Measurements from ENCODE around the gene HS3ST3B1. TPM values are rescaled to one million over a fixed set of nuclear protein-coding genes. Genes with fewer than 3 reads are reported as not detected.

HS3ST3B1 gene
- total and polyA plus RNA-seq, 4 donors = 0.05 to 1.3 (median 0.63) TPM; not detected in 1

DNA sequence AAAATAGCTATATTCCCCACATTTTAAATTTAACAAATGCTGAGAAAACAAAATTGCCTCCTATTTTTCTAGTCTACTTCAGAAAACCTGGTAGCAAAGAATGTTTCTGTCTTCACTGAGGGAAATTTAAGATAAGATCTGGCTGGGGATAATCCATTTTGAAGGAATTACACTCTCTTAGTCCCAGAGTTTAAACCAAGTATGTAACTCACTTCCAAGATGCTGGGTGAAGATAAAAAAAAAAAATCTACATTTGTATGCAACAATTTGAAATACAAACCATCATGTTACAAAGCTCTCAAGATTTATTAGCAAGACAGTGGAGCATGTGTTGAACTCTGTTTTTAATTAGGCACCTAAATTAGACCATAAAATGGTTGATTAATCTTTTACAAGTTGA is 5.7 kb downstream of the HS3ST3B1 start:
- intact Hi-C loops (cut with DNase I) = loop anchor here (10.0 kb wide), 2 partner anchors 512 to 972 kb away; no protein-coding TSS in a partner anchor
- ATAC-seq (ENCODE audit: low FRiP score) = no peak
- no peak for DNase-seq
- Histone ChIP-seq H3K9me3 (ENCODE audit: control insufficient read depth, low read length) (no peaks in the 10 kb centered on the region), H3K4me3 (ENCODE audit: low read length in 2 of 2) (no peak overlapping the region), H3K27me3 (ENCODE audit: control insufficient read depth in 1 of 2, insufficient read depth in 2 of 2, low read length in 1 of 2) (no peaks in the 10 kb centered on the region), H3K36me3 (ENCODE audit: control insufficient read depth in 1 of 2, insufficient read depth in 2 of 2, low read length in 1 of 2) (no peaks in the 10 kb centered on the region), H3K4me1 (ENCODE audit: control insufficient read depth in 1 of 2, insufficient read depth in 2 of 2, low read length in 2 of 2) (no peaks in the 10 kb centered on the region), H3K27ac (ENCODE audit: low read depth in 1 of 2, low read length in 2 of 2) (no peak overlapping the region)

- WGBS, 2 donors = 59 to 60% methylated on average over 5 of the region's 5 CpGs
- no peaks in the 10 kb centered on the region for H3K4me1 ChIP-seq (ENCODE audit: control insufficient read depth in 1 of 2, insufficient read depth in 2 of 2, low read length in 2 of 2)
Observed at GRCh38 chr17:14307560-14308024, 6.7 kb downstream of the HS3ST3B1 start.

GRCh38 chr17:14308636-14308964 is 7.7 kb downstream of the HS3ST3B1 start:
- H3K4me1 ChIP-seq (ENCODE audit: control insufficient read depth in 1 of 2, insufficient read depth in 2 of 2, low read length in 2 of 2) = no peaks in the 10 kb centered on the region
- no peaks in the 10 kb centered on the region for H3K9me3 ChIP-seq (ENCODE audit: control insufficient read depth, low read length)
- H3K4me3 ChIP-seq (ENCODE audit: low read length in 2 of 2) = no peak overlapping the region
- no peak overlapping the region for H3K27ac ChIP-seq (ENCODE audit: low read depth in 1 of 2, low read length in 2 of 2)
- DNase-seq (no peak), ATAC-seq (ENCODE audit: low FRiP score) (no peak)
- no peaks in the 10 kb centered on the region for H3K36me3 ChIP-seq (ENCODE audit: control insufficient read depth in 1 of 2, insufficient read depth in 2 of 2, low read length in 1 of 2)
- WGBS, 2 donors = 24 to 30% methylated on average over 4 of the region's 4 CpGs
- H3K27me3 ChIP-seq (ENCODE audit: control insufficient read depth in 1 of 2, insufficient read depth in 2 of 2, low read length in 1 of 2) = no peaks in the 10 kb centered on the region
- intact Hi-C loops (cut with DNase I) = loop anchor here (10.0 kb wide), 2 partner anchors 514 to 974 kb away; no protein-coding TSS in a partner anchor

More at GRCh38 chr17:14307560-14308024, 6.7 kb downstream of the HS3ST3B1 start:
- H3K36me3 ChIP-seq (ENCODE audit: control insufficient read depth in 1 of 2, insufficient read depth in 2 of 2, low read length in 1 of 2) = no peaks in the 10 kb centered on the region
- no peak overlapping the region for H3K27ac ChIP-seq (ENCODE audit: low read depth in 1 of 2, low read length in 2 of 2)
- no peaks in the 10 kb centered on the region for H3K27me3 ChIP-seq (ENCODE audit: control insufficient read depth in 1 of 2, insufficient read depth in 2 of 2, low read length in 1 of 2)
- no peaks in the 10 kb centered on the region for H3K9me3 ChIP-seq (ENCODE audit: control insufficient read depth, low read length)
- no peak overlapping the region for H3K4me3 ChIP-seq (ENCODE audit: low read length in 2 of 2)
- ATAC-seq (ENCODE audit: low FRiP score) = no peak
- intact Hi-C loops (cut with DNase I) = loop anchor here (10.0 kb wide), 2 partner anchors 513 to 973 kb away; no protein-coding TSS in a partner anchor
- DNase-seq = no peak

- Histone ChIP-seq H3K4me1 (ENCODE audit: control insufficient read depth in 1 of 2, insufficient read depth in 2 of 2, low read length in 2 of 2) (no peaks in the 10 kb centered on the region), H3K4me3 (ENCODE audit: low read length in 2 of 2) (peak overlapping the region; percentile 4 to 44), H3K27me3 (ENCODE audit: control insufficient read depth in 1 of 2, insufficient read depth in 2 of 2, low read length in 1 of 2) (no peaks in the 10 kb centered on the region), H3K27ac (ENCODE audit: low read depth in 1 of 2, low read length in 2 of 2) (no peak overlapping the region), H3K36me3 (ENCODE audit: control insufficient read depth in 1 of 2, insufficient read depth in 2 of 2, low read length in 1 of 2) (no peaks in the 10 kb centered on the region), H3K9me3 (ENCODE audit: control insufficient read depth, low read length) (no peaks in the 10 kb centered on the region)
- ATAC-seq (ENCODE audit: low FRiP score) (peak; percentile 93), DNase-seq (peak; percentile 90 to 92)
- intact Hi-C loops (cut with DNase I) = loop anchor here (10.0 kb wide), 2 partner anchors 514 to 974 kb away; no protein-coding TSS in a partner anchor
- 3 to 4% methylated on average over 57 to 71 of the region's 71 CpGs for WGBS, 2 donors
Observed at GRCh38 chr17:14308965-14309879, 8.3 kb downstream of the HS3ST3B1 start.

GRCh38 chr17:14310101-14310500 is 9.2 kb downstream of the HS3ST3B1 start:
- Histone ChIP-seq H3K27me3 (ENCODE audit: control insufficient read depth in 1 of 2, insufficient read depth in 2 of 2, low read length in 1 of 2) (no peaks in the 10 kb centered on the region), H3K9me3 (ENCODE audit: control insufficient read depth, low read length) (no peaks in the 10 kb centered on the region), H3K4me1 (ENCODE audit: control insufficient read depth in 1 of 2, insufficient read depth in 2 of 2, low read length in 2 of 2) (no peaks in the 10 kb centered on the region), H3K4me3 (ENCODE audit: low read length in 2 of 2) (no peak overlapping the region), H3K27ac (ENCODE audit: low read depth in 1 of 2, low read length in 2 of 2) (no peak overlapping the region), H3K36me3 (ENCODE audit: control insufficient read depth in 1 of 2, insufficient read depth in 2 of 2, low read length in 1 of 2) (no peaks in the 10 kb centered on the region)
- WGBS, 2 donors = 50 to 60% methylated on average over 13 of the region's 13 CpGs
- intact Hi-C loops (cut with DNase I) = no loop called here
- ATAC-seq (ENCODE audit: low FRiP score) (no peak), DNase-seq (no peak)

GRCh38 chr17:14310605-14311004 is 9.7 kb downstream of the HS3ST3B1 start:
- Histone ChIP-seq H3K4me3 (ENCODE audit: low read length in 2 of 2) (no peak overlapping the region), H3K27ac (ENCODE audit: low read depth in 1 of 2, low read length in 2 of 2) (no peak overlapping the region), H3K27me3 (ENCODE audit: control insufficient read depth in 1 of 2, insufficient read depth in 2 of 2, low read length in 1 of 2) (no peaks in the 10 kb centered on the region), H3K36me3 (ENCODE audit: control insufficient read depth in 1 of 2, insufficient read depth in 2 of 2, low read length in 1 of 2) (no peaks in the 10 kb centered on the region), H3K4me1 (ENCODE audit: control insufficient read depth in 1 of 2, insufficient read depth in 2 of 2, low read length in 2 of 2) (no peaks in the 10 kb centered on the region), H3K9me3 (ENCODE audit: control insufficient read depth, low read length) (no peaks in the 10 kb centered on the region)
- DNase-seq (no peak), ATAC-seq (ENCODE audit: low FRiP score) (no peak)
- intact Hi-C loops (cut with DNase I) = no loop called here
- 70 to 74% methylated on average over 7 of the region's 7 CpGs for WGBS, 2 donors

GRCh38 chr17:14311186-14311705 is 10.4 kb downstream of the HS3ST3B1 start:
- Histone ChIP-seq H3K36me3 (ENCODE audit: control insufficient read depth in 1 of 2, insufficient read depth in 2 of 2, low read length in 1 of 2) (no peaks in the 10 kb centered on the region), H3K4me1 (ENCODE audit: control insufficient read depth in 1 of 2, insufficient read depth in 2 of 2, low read length in 2 of 2) (no peaks in the 10 kb centered on the region), H3K4me3 (ENCODE audit: low read length in 2 of 2) (no peak overlapping the region), H3K27me3 (ENCODE audit: control insufficient read depth in 1 of 2, insufficient read depth in 2 of 2, low read length in 1 of 2) (no peaks in the 10 kb centered on the region), H3K9me3 (ENCODE audit: control insufficient read depth, low read length) (no peaks in the 10 kb centered on the region), H3K27ac (ENCODE audit: low read depth in 1 of 2, low read length in 2 of 2) (no peak overlapping the region)
- 92 to 95% methylated on average over 10 of the region's 10 CpGs for WGBS, 2 donors
- DNase-seq (no peak), ATAC-seq (ENCODE audit: low FRiP score) (no peak)
- intact Hi-C loops (cut with DNase I) = no loop called here

DNA sequence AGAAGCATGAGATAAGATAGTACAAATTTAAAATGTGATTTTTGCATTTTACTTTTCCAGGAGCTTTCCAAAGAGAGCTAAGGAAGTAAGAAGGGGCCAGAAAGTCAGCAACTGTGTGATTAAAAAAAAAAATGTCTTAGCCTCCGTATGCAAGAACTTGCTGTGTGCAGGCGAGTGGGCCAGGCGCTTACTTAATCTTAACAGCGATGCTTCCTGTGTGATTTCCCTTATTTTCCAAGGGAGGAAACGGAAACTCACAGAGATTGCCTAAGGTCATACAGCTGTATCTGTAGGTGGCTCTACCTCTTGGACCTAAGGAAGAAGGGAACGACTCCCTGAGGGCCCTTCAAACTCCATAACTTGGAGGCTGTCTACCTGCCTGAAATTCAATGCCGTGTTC is 11.1 kb downstream of the HS3ST3B1 start:
- Histone ChIP-seq H3K36me3 (ENCODE audit: control insufficient read depth in 1 of 2, insufficient read depth in 2 of 2, low read length in 1 of 2) (no peaks in the 10 kb centered on the region), H3K27ac (ENCODE audit: low read depth in 1 of 2, low read length in 2 of 2) (no peak overlapping the region), H3K4me1 (ENCODE audit: control insufficient read depth in 1 of 2, insufficient read depth in 2 of 2, low read length in 2 of 2) (no peaks in the 10 kb centered on the region), H3K27me3 (ENCODE audit: control insufficient read depth in 1 of 2, insufficient read depth in 2 of 2, low read length in 1 of 2) (no peaks in the 10 kb centered on the region), H3K4me3 (ENCODE audit: low read length in 2 of 2) (no peak overlapping the region), H3K9me3 (ENCODE audit: control insufficient read depth, low read length) (no peaks in the 10 kb centered on the region)
- ATAC-seq (ENCODE audit: low FRiP score) (no peak), DNase-seq (no peak)
- intact Hi-C loops (cut with DNase I) = no loop called here
- 86 to 88% methylated on average over 7 of the region's 7 CpGs for WGBS, 2 donors

DNA sequence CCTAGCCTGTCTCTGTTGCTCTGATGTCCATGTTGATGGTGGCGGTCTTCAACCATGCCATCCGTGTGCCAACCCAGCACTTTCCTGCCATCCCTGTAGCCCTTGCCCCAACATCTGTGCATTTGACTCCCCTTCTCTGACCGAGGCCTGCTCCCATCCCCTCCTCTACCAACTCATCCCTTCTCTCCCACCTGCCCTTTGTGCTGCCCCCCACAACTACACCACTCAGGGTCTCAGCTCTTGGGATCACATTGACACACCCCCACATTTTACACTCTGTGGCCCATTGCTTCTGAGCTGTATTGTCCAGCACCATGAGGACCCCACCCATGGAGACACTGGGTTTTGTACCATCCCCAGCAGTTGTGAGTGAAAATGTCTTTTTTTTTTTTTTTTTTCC is 11.6 kb downstream of the HS3ST3B1 start:
- no peaks in the 10 kb centered on the region for H3K4me1 ChIP-seq (ENCODE audit: control insufficient read depth in 1 of 2, insufficient read depth in 2 of 2, low read length in 2 of 2)
- no peaks in the 10 kb centered on the region for H3K36me3 ChIP-seq (ENCODE audit: control insufficient read depth in 1 of 2, insufficient read depth in 2 of 2, low read length in 1 of 2)
- H3K27me3 ChIP-seq (ENCODE audit: control insufficient read depth in 1 of 2, insufficient read depth in 2 of 2, low read length in 1 of 2) = no peaks in the 10 kb centered on the region
- ATAC-seq (ENCODE audit: low FRiP score) (no peak), DNase-seq (no peak)
- no peak overlapping the region for H3K27ac ChIP-seq (ENCODE audit: low read depth in 1 of 2, low read length in 2 of 2)
- WGBS, 2 donors = 93 to 95% methylated on average over 3 of the region's 3 CpGs
- intact Hi-C loops (cut with DNase I) = no loop called here
- no peaks in the 10 kb centered on the region for H3K9me3 ChIP-seq (ENCODE audit: control insufficient read depth, low read length)
- no peak overlapping the region for H3K4me3 ChIP-seq (ENCODE audit: low read length in 2 of 2)
